GM18909 (cell line): Measurements from ENCODE around the gene KCNMB2.

Experiments used
- ATAC-seq: cut with Tn5 transposase; IDR thresholded peaks from one replicate; pipeline ENCODE4 v1.9.1; 2021; ENCODE audit warnings: mild to moderate bottlenecking; ENCODE audit not compliant: unreplicated experiment, poor library complexity

KCNMB2 gene

DNA sequence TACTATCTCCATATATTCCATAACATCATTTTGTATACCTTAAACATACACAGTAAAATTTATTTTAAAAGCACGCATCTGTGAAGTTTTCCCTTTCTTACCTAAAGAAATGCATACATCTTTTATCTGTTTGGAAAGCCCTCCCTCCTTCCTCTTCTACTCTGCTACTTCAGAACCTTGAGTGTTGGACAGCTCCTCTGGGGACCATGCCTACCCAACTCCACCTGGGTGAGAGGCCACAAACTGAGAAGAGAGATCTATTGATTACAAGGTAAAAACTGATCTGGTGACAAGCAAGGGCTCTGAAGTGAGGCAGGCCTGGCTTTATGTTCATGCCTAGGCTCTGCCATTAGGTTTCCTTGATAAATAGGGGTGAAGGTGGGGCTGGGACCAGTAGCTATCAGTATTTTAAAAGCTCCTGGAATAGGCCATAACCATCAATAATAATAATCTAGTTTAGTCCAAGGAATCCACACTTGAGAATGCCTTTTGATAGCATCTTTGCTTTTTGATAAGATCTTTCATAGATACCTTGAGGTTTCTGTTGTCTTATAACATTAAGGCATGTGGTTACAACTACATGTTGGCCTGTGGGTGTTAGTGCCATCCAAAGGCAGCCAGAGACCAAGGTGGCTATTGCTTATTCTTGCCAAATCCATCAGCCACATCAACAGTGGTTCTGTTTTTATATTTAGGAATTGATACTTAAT is 148.8 kb downstream of the KCNMB2 start:
- ATAC-seq: peak; percentile 67

DNA sequence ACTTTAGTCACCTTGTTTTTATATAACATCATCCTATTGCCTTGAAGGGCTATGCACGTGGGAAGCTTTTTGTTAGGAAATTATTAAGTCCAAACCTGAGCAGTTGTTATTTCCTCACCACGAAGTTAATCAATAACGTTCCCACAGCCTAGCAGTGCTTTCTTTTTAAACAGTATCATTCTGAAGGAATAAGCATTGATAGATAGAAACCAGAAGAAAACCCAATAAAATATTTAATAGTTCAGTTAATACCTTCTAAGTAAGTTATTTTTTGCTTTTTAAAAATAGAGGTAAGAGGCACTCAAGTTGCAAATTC is 149.3 kb downstream of the KCNMB2 start:
- peak; percentile 79 for ATAC-seq

- no peak for ATAC-seq
Measured at GRCh38 chr3:178686826-178687225, 150.6 kb downstream of the KCNMB2 start.

DNA sequence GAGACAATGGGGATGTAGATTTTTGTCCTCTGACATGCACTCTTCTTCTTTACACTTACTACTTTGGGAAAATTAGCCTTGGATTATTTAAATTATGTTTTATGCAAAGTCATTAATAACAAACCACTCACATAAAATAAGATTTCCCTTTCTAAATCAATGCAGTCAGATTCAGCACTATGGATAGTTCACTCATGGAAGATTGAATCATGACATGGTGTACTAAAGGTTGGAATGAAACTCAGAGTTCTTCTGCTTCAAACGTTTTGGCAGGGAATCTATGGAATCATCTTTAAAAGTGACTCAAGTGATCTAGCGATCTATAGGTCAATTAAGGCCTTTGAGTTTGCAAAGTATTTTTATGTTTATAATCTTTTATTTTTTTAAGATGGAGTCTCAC is 154.3 kb downstream of the KCNMB2 start:
- no peak for ATAC-seq

GRCh38 chr3:178699364-178699763 is 163.1 kb downstream of the KCNMB2 start:
- no peak for ATAC-seq

- ATAC-seq: no peak
Measured at GRCh38 chr3:178699810-178700209, 163.6 kb downstream of the KCNMB2 start.

DNA sequence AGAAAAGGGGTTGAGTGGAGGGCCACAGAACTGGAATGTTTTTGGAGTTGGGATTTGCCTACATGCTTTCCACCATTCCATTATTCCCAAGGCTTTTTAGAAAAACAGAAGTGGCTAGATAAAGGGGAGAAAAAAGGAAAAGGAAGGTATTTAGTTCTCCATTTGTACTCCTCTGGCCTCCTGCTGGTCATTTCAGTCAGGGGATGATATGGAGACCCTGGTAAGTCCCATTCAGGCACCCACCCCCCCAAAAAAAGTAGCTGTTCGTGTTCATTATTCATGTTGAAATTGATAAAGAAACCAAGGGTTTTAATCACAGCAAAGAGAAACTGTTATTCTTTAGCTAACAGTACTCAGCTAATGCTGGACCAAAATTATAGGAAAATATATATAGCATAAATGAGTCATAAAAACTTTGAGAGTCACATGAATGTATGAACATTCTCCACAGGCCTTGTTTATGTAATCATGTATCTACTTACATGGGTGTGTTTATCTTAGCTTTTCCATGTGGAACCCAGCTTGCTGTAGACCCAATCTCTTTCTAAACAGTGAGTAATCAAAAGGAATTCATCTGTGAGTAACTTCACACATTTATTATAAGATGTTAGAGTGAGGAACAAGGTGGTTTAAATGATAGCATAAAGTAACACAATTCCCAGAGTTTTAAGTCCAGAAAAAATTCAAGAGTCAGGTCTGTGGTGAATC is 167.2 kb downstream of the KCNMB2 start:
- no peak for ATAC-seq

DNA sequence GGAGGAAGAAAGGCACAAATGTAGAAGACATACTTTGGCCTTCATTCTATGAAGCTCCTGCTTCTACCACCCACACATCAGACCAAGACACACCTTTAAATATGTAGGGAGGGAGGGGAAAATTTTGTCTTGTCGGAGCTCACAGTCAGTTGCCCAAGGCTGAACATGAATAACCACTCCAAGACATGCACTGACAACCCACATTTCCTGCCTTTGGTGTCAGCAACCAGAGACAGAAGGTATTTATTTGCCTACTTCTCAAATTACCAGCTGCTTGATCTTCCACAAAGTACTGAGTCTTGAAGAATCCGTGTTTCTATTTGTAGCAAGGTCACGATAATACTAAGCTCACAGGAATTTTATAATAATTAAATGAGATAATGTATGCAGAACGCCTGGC is 169.7 kb downstream of the KCNMB2 start:
- no peak for ATAC-seq

GRCh38 chr3:178706411-178706810 is 170.2 kb downstream of the KCNMB2 start:
- no peak for ATAC-seq

- peak; percentile 55 for ATAC-seq
Measured at GRCh38 chr3:178707311-178708031, 171.2 kb downstream of the KCNMB2 start.

DNA sequence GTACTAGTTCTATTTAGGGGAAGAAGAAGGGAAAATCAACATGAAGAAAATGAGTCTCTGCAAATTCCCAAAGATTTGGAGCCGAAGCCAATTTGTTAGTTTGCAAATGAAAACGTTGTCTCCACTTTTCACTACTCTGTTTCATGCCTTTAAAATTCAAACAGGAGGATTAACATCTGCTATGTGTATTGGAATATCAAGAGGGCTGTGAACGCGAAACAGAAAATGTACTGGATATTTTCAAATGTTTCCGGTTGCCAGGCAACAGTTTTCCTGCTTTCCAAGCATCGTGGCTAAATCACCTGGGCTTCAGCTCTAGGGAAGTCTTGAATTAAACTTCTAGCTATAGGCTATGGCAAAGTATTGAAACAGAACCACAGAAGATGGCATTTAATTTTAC is 172.8 kb downstream of the KCNMB2 start:
- no peak for ATAC-seq

DNA sequence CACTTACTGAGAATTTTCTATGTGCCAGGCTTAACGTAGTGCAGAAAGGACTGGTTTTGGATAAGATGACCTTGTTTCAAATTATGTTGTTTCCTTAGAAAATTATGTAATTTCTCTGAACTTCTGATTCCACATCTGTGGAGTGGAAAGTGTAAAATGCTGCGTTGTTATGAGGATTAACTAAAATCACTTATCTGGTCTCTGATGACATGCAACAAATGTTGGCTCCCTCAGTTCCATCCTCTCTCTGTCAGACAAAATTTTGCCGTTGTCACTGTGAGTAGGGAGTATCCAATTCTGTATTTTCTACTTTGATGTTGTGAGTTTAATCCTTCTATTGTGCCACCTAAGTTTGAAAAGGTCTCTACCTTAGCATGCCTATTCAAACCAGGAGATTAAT is 175.5 kb downstream of the KCNMB2 start:
- ATAC-seq: no peak

- no peak for ATAC-seq
Measured at GRCh38 chr3:178712247-178712646, 176.0 kb downstream of the KCNMB2 start.

DNA sequence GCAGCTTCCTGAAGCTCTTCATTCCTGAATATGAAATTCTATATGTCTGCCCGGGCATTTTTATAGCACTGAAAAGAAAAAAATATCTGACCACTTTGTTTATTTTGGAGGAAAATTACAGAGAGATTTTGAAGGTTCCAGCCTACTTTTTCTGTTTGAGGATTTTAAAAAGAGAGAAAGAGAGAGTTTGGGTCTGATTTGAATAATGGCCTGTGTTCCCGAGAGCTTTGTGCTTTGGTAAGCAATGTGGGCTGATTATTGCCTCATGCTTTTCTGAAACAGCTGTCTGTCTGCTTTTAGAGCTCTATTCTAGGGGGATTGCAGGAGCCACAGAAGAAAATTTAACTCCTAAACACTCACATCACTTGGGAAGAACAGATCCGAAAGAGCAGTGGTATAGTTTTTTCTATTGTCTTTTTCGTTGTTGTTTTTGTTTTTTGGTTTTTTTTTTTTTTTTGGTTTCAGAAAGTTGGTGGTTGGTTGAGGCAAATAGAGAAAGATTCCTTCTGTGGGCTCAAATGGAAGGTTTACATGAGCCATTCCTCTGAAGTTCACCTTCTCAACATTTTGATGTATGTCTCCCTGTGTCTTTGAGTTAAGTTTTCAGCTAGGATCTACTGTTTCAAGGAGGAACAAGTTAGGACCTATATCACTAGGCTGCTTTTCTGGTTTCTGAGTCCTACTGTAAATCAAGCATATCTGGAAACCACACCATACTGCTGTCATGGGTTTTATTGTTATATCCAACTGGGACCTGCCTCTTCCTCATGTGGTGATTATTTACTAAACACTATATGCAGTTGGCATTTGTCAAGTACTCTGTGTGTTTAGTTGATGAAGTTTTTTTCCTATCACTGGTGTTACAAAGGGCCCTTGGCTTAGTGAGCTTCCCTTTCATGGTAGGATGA is 178.9 kb downstream of the KCNMB2 start:
- ATAC-seq: no peak

DNA sequence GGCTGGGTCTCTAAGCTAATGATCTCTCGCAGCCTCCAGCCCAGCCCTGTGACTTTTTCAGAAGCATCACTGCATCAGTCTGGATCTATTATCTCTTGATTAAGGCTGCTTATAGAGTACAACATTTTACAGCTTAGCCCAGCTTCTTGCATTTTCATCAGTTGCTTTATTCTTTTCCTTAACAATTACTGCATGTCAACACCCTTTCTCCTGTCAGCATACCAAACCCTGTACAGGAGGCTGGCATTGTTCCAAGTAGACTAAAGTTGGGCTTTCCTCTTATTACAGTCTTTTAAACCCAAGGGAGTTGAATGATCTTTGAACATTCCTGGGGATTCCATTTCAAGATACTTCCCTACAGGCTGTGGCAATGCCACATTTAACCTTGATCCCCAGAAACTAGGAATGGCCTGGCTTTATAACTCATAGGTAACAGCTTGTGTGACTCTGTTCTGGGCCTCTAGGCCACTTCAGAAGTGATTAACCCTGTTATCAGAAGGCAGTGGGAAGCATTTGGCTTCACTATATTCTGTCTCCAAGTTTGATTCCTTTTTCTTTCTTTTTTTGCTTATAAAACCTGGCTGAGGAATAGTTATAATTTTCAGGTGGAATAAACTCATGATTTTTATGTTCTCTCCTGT is 182.9 kb downstream of the KCNMB2 start:
- ATAC-seq: no peak

DNA sequence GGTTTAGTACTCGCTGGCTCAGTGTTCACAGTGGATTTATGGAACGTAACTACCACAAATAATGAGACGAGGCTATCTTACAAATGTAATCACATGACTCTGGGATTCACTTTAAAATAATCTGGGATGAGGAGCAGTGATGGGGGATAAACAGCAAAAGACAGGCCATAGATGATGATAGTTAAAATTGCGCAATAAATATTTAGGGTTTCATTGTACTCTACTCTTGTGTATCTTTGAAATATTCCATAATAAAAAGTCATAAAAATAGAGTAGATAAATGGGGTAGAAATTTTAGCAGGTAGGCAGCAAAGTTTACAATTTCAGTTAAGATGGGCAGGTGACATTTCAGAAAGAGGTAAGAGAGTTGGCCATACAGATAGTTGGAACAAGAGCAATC is 196.6 kb downstream of the KCNMB2 start:
- ATAC-seq: no peak

DNA sequence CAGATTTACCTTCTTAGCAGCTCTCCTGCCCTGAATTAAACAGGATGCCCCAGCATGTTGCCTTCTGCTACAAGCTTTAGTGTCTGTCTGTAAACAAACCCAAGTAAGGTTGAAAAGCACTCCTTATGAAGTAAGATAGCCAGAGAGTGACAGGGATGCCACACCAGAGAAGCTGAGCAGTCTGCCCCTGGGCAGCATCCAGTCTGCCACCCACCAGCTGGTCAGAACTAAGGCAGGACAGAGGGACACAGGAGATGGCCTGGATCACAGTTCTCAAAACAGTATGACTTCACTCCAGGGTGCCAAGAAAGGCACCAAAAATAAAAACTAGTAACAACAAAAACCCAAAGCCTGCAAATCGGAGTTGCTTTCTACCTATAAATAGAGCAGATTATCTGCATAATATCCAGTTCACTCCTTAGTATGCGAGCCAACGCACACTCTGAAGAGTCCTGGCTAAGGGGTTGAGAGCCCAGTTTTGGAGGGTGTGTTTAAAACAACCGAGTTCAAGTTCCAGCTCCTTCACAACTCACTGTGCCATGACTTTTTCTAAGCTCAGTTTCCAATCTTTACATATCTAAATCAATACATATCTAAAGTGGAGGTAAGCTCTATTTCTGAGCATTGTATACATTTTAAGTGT is 198.9 kb downstream of the KCNMB2 start:
- ATAC-seq: no peak

DNA sequence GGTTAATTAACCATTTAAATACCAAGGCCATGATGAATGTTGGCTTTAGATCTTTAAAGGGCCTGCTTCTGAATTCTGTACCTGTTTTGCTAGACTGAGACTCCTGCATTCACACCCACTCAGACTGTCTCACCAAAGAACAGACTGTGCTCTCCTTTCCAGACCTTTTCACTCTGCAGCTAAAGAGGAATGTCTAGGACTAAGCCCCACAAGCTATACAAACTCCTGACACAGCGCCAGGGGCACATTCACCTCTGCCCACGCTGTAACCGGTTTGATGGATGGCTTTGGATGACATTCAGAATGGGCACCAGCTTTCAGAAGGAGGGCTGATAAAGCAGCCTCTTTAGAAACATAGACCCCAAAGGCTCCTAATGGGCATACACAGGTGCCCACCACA is 200.1 kb downstream of the KCNMB2 start:
- ATAC-seq: no peak

- ATAC-seq: no peak
Measured at GRCh38 chr3:178739720-178740119, 203.5 kb downstream of the KCNMB2 start.

- no peak for ATAC-seq
Measured at GRCh38 chr3:178741020-178741419, 204.8 kb downstream of the KCNMB2 start.
